Fibroblast of lung (primary cell): Measurements from ENCODE around the gene PDE9A. TPM values are rescaled to one million over a fixed set of nuclear protein-coding genes. Genes with fewer than 3 reads are reported as not detected.

ENCODE experiments used
- DNase-seq, 2 donors: peaks; one replicate each; pipeline versions ENCODE4 v3.0.0 to v3.0.0-alpha.2; 2010; ENCODE audit warnings: low read depth in 2 of 2
- H2AFZ ChIP-seq: 2 replicates; pipeline ENCODE4 v1.5.1; 2012; ENCODE audit warnings: low read length, control low read depth, inconsistent platforms
- H3K27ac ChIP-seq: 2 replicates; pipeline ENCODE4 v1.5.1; 2011; ENCODE audit warnings: low read length, control low read depth; ENCODE audit not compliant: insufficient read depth
- H3K27me3 ChIP-seq: 2 replicates; pipeline ENCODE4 v1.5.1; 2011; ENCODE audit warnings: mild to moderate bottlenecking, low read length; ENCODE audit not compliant: control insufficient read depth, insufficient read depth
- H3K36me3 ChIP-seq: 2 replicates; pipeline ENCODE4 v1.5.1; 2011; ENCODE audit warnings: low read length; ENCODE audit not compliant: control insufficient read depth, insufficient read depth
- H3K4me1 ChIP-seq: 2 replicates; pipeline ENCODE4 v1.5.1; 2011; ENCODE audit warnings: low read length; ENCODE audit not compliant: control insufficient read depth, insufficient read depth; ENCODE audit errors: extremely low read depth
- H3K4me2 ChIP-seq: 2 replicates; pipeline ENCODE4 v1.5.1; 2011; ENCODE audit warnings: low read length, control low read depth; ENCODE audit not compliant: insufficient read depth; ENCODE audit errors: extremely low read depth
- H3K4me3 ChIP-seq, 4 experiments: fragments of 200-600 bp in 1 of 4; sonication (generic) in 1 of 4; replicated peaks in 1 of 4; 2 replicates each; pipeline ENCODE4 v1.5.1; 2011 to 2016; ENCODE audit warnings: low read length in 4 of 4, low read depth in 3 of 4, mild to moderate bottlenecking in 3 of 4, control low read depth in 2 of 4, inconsistent platforms in 1 of 4, mixed read lengths in 1 of 4; ENCODE audit not compliant: insufficient read depth in 1 of 4; ENCODE audit errors: control extremely low read depth in 1 of 4
- H3K79me2 ChIP-seq: 2 replicates; pipeline ENCODE4 v1.5.1; 2012; ENCODE audit warnings: mild to moderate bottlenecking, low read length, inconsistent platforms; ENCODE audit not compliant: control insufficient read depth, insufficient read depth
- H3K9ac ChIP-seq: 2 replicates; pipeline ENCODE4 v1.5.1; 2011; ENCODE audit warnings: mild to moderate bottlenecking, low read length, control low read depth; ENCODE audit not compliant: insufficient read depth
- H3K9me3 ChIP-seq: 2 replicates; pipeline ENCODE4 v1.5.1; 2012; ENCODE audit warnings: low read depth, low read length; ENCODE audit not compliant: control insufficient read depth, insufficient read depth
- H4K20me1 ChIP-seq: 2 replicates; pipeline ENCODE4 v1.5.1; 2011; ENCODE audit warnings: low read length; ENCODE audit not compliant: control insufficient read depth, insufficient read depth; ENCODE audit errors: extremely low read depth
- CTCF ChIP-seq, 2 donors: IDR thresholded peaks in 1 of 2; conservative IDR thresholded peaks in 1 of 2; 1 replicate in 1 of 2; 2 replicates in 1 of 2; pipeline ENCODE4 v1.5.1; 2011 to 2012; ENCODE audit warnings: low read length in 2 of 2, control low read depth in 1 of 2, inconsistent platforms in 1 of 2, low read depth in 1 of 2, mild to moderate bottlenecking in 1 of 2
- EZH2 ChIP-seq: IDR thresholded peaks from 2 replicates; pipeline ENCODE4 v1.5.1; 2012; ENCODE audit warnings: low read length, control low read depth, mild to moderate bottlenecking; ENCODE audit errors: missing control alignments
- polyA plus RNA-seq, 2 donors: library from polyadenylated mRNA; depleted of rRNA in 1 of 2; stranded (reverse) in 1 of 2; unstranded in 1 of 2; fragments of >200 nt; gene quantifications; 2 replicates each; pipeline ENCODE4 v1.2.1, GENCODE V29; 2011 to 2012; ENCODE audit warnings: missing spikeins in 1 of 2
- total RNA-seq: library from RNA; depleted of rRNA; stranded (reverse); fragments of >200 nt; gene quantifications from 2 replicates; pipeline ENCODE4 v1.2.1, GENCODE V29; 2014

The PDE9A gene
- total and polyA plus RNA-seq, 2 donors (not counting 1 experiment from before 2014, with no cell fraction given) = 1.8 to 4.4 TPM

- Histone ChIP-seq H3K4me3 (no peak overlapping the region), H3K4me1 (no peaks in the 10 kb centered on the region), H3K27me3 (no peaks in the 10 kb centered on the region)
Measured at GRCh38 chr21:42685954-42686500, 32.6 kb downstream of the PDE9A start.

GRCh38 chr21:42687796-42688195, 34.4 kb downstream of the PDE9A start:
- no peaks in the 10 kb centered on the region for H3K36me3 ChIP-seq

More at GRCh38 chr21:42685954-42686500, 32.6 kb downstream of the PDE9A start:
- Histone ChIP-seq H3K9ac (no peak overlapping the region), H2AFZ (no peak overlapping the region), H3K9me3 (no peaks in the 10 kb centered on the region), H3K4me2 (no peak overlapping the region), H3K27ac (no peak overlapping the region), H3K36me3 (no peaks in the 10 kb centered on the region), H3K79me2 (no peaks in the 10 kb centered on the region), H4K20me1 (no peaks in the 10 kb centered on the region)
- no peak for DNase-seq
- TF ChIP-seq CTCF (conservative IDR thresholded peaks at IDR 0.05 in 1 of 2, IDR thresholded peaks at IDR 0.05 in 1 of 2; ENCODE audit: low read depth in 1 of 2, low read length in 2 of 2) (no peak), EZH2 (no peak)

GRCh38 chr21:42688226-42688840, 34.9 kb downstream of the PDE9A start:
- no peak overlapping the region for H2AFZ ChIP-seq
- H3K9me3 ChIP-seq = no peaks in the 10 kb centered on the region
- H3K27me3 ChIP-seq = no peaks in the 10 kb centered on the region
- H3K4me2 ChIP-seq = no peak overlapping the region
- no peak overlapping the region for H3K27ac ChIP-seq
- no peak overlapping the region for H3K9ac ChIP-seq
- no peaks in the 10 kb centered on the region for H4K20me1 ChIP-seq
- no peak for DNase-seq
- no peaks in the 10 kb centered on the region for H3K36me3 ChIP-seq
- TF ChIP-seq EZH2 (no peak), CTCF (conservative IDR thresholded peaks at IDR 0.05 in 1 of 2, IDR thresholded peaks at IDR 0.05 in 1 of 2; ENCODE audit: low read depth in 1 of 2, low read length in 2 of 2) (no peak)
- no peaks in the 10 kb centered on the region for H3K79me2 ChIP-seq
- no peaks in the 10 kb centered on the region for H3K4me1 ChIP-seq
- H3K4me3 ChIP-seq = no peak overlapping the region

More at GRCh38 chr21:42687796-42688195, 34.4 kb downstream of the PDE9A start:
- no peak for TF ChIP-seq CTCF (conservative IDR thresholded peaks at IDR 0.05 in 1 of 2, IDR thresholded peaks at IDR 0.05 in 1 of 2; ENCODE audit: low read depth in 1 of 2, low read length in 2 of 2)
- TF ChIP-seq EZH2 = no peak
- H4K20me1 ChIP-seq = no peaks in the 10 kb centered on the region
- no peaks in the 10 kb centered on the region for H3K27me3 ChIP-seq
- no peak overlapping the region for H3K4me3 ChIP-seq
- no peaks in the 10 kb centered on the region for H3K79me2 ChIP-seq
- no peaks in the 10 kb centered on the region for H3K4me1 ChIP-seq
- no peaks in the 10 kb centered on the region for H3K9me3 ChIP-seq
- H3K4me2 ChIP-seq = no peak overlapping the region
- H3K9ac ChIP-seq = no peak overlapping the region
- DNase-seq = no peak
- H2AFZ ChIP-seq = no peak overlapping the region
- H3K27ac ChIP-seq = no peak overlapping the region
